Measurements from ENCODE around the gene NPY4R2. TPM values are rescaled to one million over a fixed set of nuclear protein-coding genes. Genes with fewer than 3 reads are reported as not detected.
"Not testable (repeated sequence)": the region's sequence is repeated elsewhere in the genome, so short reads cannot be mapped to it uniquely, and the experiment has no call there.

NPY4R2 gene
- total RNA-seq, 2 experiments from 2014 or later = not detected

DNA sequence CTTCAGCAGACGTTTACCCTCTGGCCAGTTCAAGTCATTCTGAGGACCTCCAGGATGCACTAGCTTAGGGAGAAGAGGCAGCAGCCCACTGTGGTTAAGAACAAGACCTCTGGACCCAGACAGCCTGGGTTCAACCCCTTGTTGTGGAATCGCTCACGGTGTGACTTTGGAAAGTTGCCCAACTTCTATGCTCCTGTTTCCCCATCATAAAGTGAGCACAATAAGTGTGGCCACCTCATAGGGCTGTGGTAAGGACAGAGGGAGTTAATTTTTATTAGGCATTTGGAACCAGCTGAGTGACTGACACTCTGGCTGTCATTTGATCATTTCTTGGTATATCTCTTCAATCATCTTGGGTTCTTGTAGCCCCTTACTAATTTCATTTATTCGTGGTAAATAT lies 31.6 kb upstream of the NPY4R2 start:
- H3K27me3 ChIP-seq (ENCODE audit: control insufficient read depth in 1 of 2, insufficient read depth in 2 of 2, low read length in 2 of 2); H3K4me3 Mint-ChIP-seq; H3K4me1 ChIP-seq (ENCODE audit: insufficient read depth, low read length); H3K9me3 ChIP-seq (ENCODE audit: control insufficient read depth in 1 of 2, insufficient read depth in 1 of 2, low read length in 2 of 2); H3K4me1 Mint-ChIP-seq (ENCODE audit: low read depth); CTCF ChIA-PET; H3K9me3 Mint-ChIP-seq; POLR2A ChIA-PET; DNase-seq; H3K27ac Mint-ChIP-seq; H3K27me3 Mint-ChIP-seq; intact Hi-C loops (cut with DNase I, micrococcal nuclease); H3K27ac ChIP-seq (ENCODE audit: low read depth in 1 of 2, low read length in 2 of 2); H3K36me3 Mint-ChIP-seq (ENCODE audit: low read depth); H3K36me3 ChIP-seq (ENCODE audit: insufficient read depth, low read length); ATAC-seq (ENCODE audit: poor library complexity); H3K4me3 ChIP-seq (ENCODE audit: low read length): not testable (repeated sequence)

DNA sequence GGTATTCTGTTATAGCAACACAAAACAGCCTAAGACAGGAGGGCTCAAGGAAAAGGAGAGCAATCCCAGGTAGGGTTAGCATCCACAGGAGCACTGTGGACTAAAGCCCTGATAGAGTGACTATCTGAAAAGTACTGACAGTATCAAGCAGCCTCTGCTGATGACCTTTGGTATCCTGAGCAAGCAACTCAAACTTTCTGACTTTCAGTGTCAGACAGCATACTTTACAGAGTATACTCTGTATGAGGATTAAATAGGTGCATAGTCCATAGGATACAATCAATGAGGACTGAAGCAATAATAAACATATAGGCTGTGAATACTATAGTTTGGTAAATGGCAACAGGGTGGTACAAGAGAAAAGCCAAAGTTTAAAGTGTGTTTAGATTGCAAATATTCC lies 27.7 kb upstream of the NPY4R2 start:
- H3K9me3 ChIP-seq (ENCODE audit: control insufficient read depth in 1 of 2, insufficient read depth in 1 of 2, low read length in 2 of 2); H3K9me3 Mint-ChIP-seq; H3K4me1 ChIP-seq (ENCODE audit: insufficient read depth, low read length); ATAC-seq (ENCODE audit: poor library complexity); H3K4me3 ChIP-seq (ENCODE audit: low read length); H3K4me3 Mint-ChIP-seq; H3K4me1 Mint-ChIP-seq (ENCODE audit: low read depth); CTCF ChIA-PET; H3K27ac ChIP-seq (ENCODE audit: low read depth in 1 of 2, low read length in 2 of 2); H3K36me3 Mint-ChIP-seq (ENCODE audit: low read depth); H3K27ac Mint-ChIP-seq; intact Hi-C loops (cut with DNase I, micrococcal nuclease); H3K27me3 ChIP-seq (ENCODE audit: control insufficient read depth in 1 of 2, insufficient read depth in 2 of 2, low read length in 2 of 2); POLR2A ChIA-PET; DNase-seq; H3K36me3 ChIP-seq (ENCODE audit: insufficient read depth, low read length); H3K27me3 Mint-ChIP-seq: not testable (repeated sequence)

- H3K4me1 ChIP-seq (ENCODE audit: insufficient read depth, low read length); ATAC-seq (ENCODE audit: poor library complexity); H3K27me3 Mint-ChIP-seq; H3K9me3 Mint-ChIP-seq; H3K9me3 ChIP-seq (ENCODE audit: control insufficient read depth in 1 of 2, insufficient read depth in 1 of 2, low read length in 2 of 2); H3K36me3 Mint-ChIP-seq (ENCODE audit: low read depth); H3K4me3 Mint-ChIP-seq; intact Hi-C loops (cut with DNase I, micrococcal nuclease); H3K27me3 ChIP-seq (ENCODE audit: control insufficient read depth in 1 of 2, insufficient read depth in 2 of 2, low read length in 2 of 2); H3K36me3 ChIP-seq (ENCODE audit: insufficient read depth, low read length); H3K4me3 ChIP-seq (ENCODE audit: low read length); DNase-seq; H3K27ac ChIP-seq (ENCODE audit: low read depth in 1 of 2, low read length in 2 of 2); H3K4me1 Mint-ChIP-seq (ENCODE audit: low read depth); H3K27ac Mint-ChIP-seq; POLR2A ChIA-PET; CTCF ChIA-PET: not testable (repeated sequence)
Measured at GRCh38 chr10:47892494-47893261, 25.8 kb upstream of the NPY4R2 start.

DNA sequence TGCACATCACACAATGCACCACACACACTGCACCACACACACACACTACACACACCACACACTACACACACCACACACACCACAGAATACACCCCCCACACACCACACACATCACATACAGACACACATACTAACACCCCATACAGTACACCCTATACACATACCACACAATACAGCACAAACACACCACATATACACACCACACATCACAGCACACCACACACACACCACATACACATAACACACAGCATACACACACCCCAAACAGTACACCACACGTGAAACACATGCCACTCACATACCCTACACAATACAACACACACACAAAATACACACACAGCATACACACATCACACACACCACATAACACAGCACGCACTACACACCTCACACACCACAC lies 23.9 kb upstream of the NPY4R2 start:
- H3K4me3 Mint-ChIP-seq; ATAC-seq (ENCODE audit: poor library complexity); CTCF ChIA-PET; H3K4me3 ChIP-seq (ENCODE audit: low read length); H3K27me3 Mint-ChIP-seq; H3K9me3 Mint-ChIP-seq; intact Hi-C loops (cut with DNase I, micrococcal nuclease); H3K36me3 Mint-ChIP-seq (ENCODE audit: low read depth); H3K4me1 Mint-ChIP-seq (ENCODE audit: low read depth); H3K9me3 ChIP-seq (ENCODE audit: control insufficient read depth in 1 of 2, insufficient read depth in 1 of 2, low read length in 2 of 2); H3K36me3 ChIP-seq (ENCODE audit: insufficient read depth, low read length); H3K27me3 ChIP-seq (ENCODE audit: control insufficient read depth in 1 of 2, insufficient read depth in 2 of 2, low read length in 2 of 2); DNase-seq; POLR2A ChIA-PET; H3K27ac Mint-ChIP-seq; H3K4me1 ChIP-seq (ENCODE audit: insufficient read depth, low read length); H3K27ac ChIP-seq (ENCODE audit: low read depth in 1 of 2, low read length in 2 of 2): not testable (repeated sequence)

DNA sequence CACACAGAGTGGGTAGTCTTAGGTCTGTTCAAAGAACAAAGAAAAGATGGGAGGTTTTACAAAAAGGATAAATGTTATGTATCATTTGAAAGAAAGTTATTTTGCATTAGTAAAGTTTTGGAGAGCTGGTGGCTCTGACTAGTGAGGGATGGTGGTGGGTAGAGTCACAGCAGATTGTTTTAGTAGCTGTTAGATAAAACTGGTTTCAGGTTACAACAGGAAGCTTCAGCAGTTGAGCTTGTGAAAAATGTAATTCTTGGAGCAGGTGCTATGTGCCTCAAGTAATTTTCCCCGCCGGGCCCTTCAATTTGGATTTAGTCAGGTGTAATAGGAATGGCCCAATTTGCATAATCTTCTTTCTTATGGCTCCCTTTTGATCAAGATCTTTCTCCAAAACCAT lies 20.6 kb upstream of the NPY4R2 start:
- H3K36me3 Mint-ChIP-seq (ENCODE audit: low read depth); CTCF ChIA-PET; H3K4me1 Mint-ChIP-seq (ENCODE audit: low read depth); H3K27ac ChIP-seq (ENCODE audit: low read depth in 1 of 2, low read length in 2 of 2); H3K27ac Mint-ChIP-seq; H3K27me3 ChIP-seq (ENCODE audit: control insufficient read depth in 1 of 2, insufficient read depth in 2 of 2, low read length in 2 of 2); H3K9me3 ChIP-seq (ENCODE audit: control insufficient read depth in 1 of 2, insufficient read depth in 1 of 2, low read length in 2 of 2); H3K27me3 Mint-ChIP-seq; ATAC-seq (ENCODE audit: poor library complexity); H3K9me3 Mint-ChIP-seq; H3K4me3 Mint-ChIP-seq; intact Hi-C loops (cut with DNase I, micrococcal nuclease); H3K4me1 ChIP-seq (ENCODE audit: insufficient read depth, low read length); H3K4me3 ChIP-seq (ENCODE audit: low read length); DNase-seq; POLR2A ChIA-PET; H3K36me3 ChIP-seq (ENCODE audit: insufficient read depth, low read length): not testable (repeated sequence)

GRCh38 chr10:47909333-47909732 lies 9.1 kb upstream of the NPY4R2 start:
- H3K4me1 Mint-ChIP-seq (ENCODE audit: low read depth); H3K4me1 ChIP-seq (ENCODE audit: insufficient read depth, low read length); H3K4me3 Mint-ChIP-seq; H3K27ac Mint-ChIP-seq; POLR2A ChIA-PET; intact Hi-C loops (cut with DNase I, micrococcal nuclease); ATAC-seq (ENCODE audit: poor library complexity); H3K27me3 Mint-ChIP-seq; H3K27ac ChIP-seq (ENCODE audit: low read depth in 1 of 2, low read length in 2 of 2); H3K9me3 Mint-ChIP-seq; H3K9me3 ChIP-seq (ENCODE audit: control insufficient read depth in 1 of 2, insufficient read depth in 1 of 2, low read length in 2 of 2); DNase-seq; H3K4me3 ChIP-seq (ENCODE audit: low read length); H3K36me3 ChIP-seq (ENCODE audit: insufficient read depth, low read length); CTCF ChIA-PET; H3K36me3 Mint-ChIP-seq (ENCODE audit: low read depth); H3K27me3 ChIP-seq (ENCODE audit: control insufficient read depth in 1 of 2, insufficient read depth in 2 of 2, low read length in 2 of 2): not testable (repeated sequence)

- H3K27ac ChIP-seq (ENCODE audit: low read depth in 1 of 2, low read length in 2 of 2); ATAC-seq (ENCODE audit: poor library complexity); H3K4me3 Mint-ChIP-seq; H3K4me1 Mint-ChIP-seq (ENCODE audit: low read depth); H3K9me3 ChIP-seq (ENCODE audit: control insufficient read depth in 1 of 2, insufficient read depth in 1 of 2, low read length in 2 of 2); H3K36me3 Mint-ChIP-seq (ENCODE audit: low read depth); H3K36me3 ChIP-seq (ENCODE audit: insufficient read depth, low read length); H3K27ac Mint-ChIP-seq; H3K27me3 Mint-ChIP-seq; intact Hi-C loops (cut with DNase I, micrococcal nuclease); H3K4me3 ChIP-seq (ENCODE audit: low read length); POLR2A ChIA-PET; H3K4me1 ChIP-seq (ENCODE audit: insufficient read depth, low read length); DNase-seq; H3K27me3 ChIP-seq (ENCODE audit: control insufficient read depth in 1 of 2, insufficient read depth in 2 of 2, low read length in 2 of 2); H3K9me3 Mint-ChIP-seq; CTCF ChIA-PET: not testable (repeated sequence)
Measured at GRCh38 chr10:47910486-47910885, 8.0 kb upstream of the NPY4R2 start.
